GM12891 (cell line): ENCODE measurements around the gene ISG20.

Experiments
- POLR2AphosphoS5 ChIP-seq: IDR thresholded peaks from 2 replicates; pipeline ENCODE4 v1.6.1; 2011; ENCODE audit warnings: low read depth, low read length, control low read depth
- TAF1 ChIP-seq: IDR thresholded peaks from 2 replicates; pipeline ENCODE4 v1.6.1; 2011; ENCODE audit warnings: low read depth, low read length, control low read depth

DNA sequence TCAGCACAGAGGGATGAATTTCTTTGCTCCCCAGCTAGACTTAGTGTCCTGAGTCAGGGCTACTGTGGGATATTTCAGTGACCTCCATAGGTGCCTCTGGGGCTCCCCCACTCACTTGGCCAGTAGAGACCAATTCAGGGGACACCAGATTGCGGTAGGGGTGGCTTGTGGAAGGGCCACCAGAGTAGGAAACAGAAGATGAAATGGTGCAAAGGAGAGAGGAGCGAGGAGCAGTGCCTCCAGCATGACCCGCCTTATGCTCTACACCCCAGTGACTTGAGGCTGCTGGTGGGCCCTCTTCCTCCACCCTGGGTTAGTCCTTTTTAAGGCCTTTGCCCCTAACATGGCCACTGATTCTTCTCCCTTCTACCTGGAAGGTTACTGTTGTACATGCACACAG lies 15.2 kb upstream of the ISG20 start:
- TF ChIP-seq POLR2AphosphoS5, result no peak
- TF ChIP-seq TAF1, result no peak
